Dermis microvascular lymphatic vessel endothelial cell (primary cell): ENCODE results near the gene OR10H1. TPM values are rescaled to one million over a fixed set of nuclear protein-coding genes. Genes with fewer than 3 reads are reported as not detected.
"Not testable (repeated sequence)": the region's sequence is repeated elsewhere in the genome, so short reads cannot be mapped to it uniquely, and the experiment has no call there.

Experiments used
- DNase-seq, 2 donors: peaks; one replicate each; pipeline versions ENCODE4 v3.0.0 to v3.0.0-alpha.2; 2010; ENCODE audit warnings: low read depth in 2 of 2
- total RNA-seq: library from RNA; depleted of rRNA; stranded (reverse); fragments of >200 nt; gene quantifications from 2 replicates; pipeline ENCODE4 v1.2.1, GENCODE V29; 2014

OR10H1 gene
- not detected in 2 replicates for total RNA-seq

GRCh38 chr19:15815306-15815705 is at the start of gene OR10H1:
Gene OR10H1, minus strand, starts transcription at chr19:15815664. Its CDS starts 7,627 bp downstream, at chr19:15808037.
- no peak for DNase-seq

GRCh38 chr19:15864824-15865223 is 49.4 kb upstream of the OR10H1 start:
- DNase-seq, result no peak

DNA sequence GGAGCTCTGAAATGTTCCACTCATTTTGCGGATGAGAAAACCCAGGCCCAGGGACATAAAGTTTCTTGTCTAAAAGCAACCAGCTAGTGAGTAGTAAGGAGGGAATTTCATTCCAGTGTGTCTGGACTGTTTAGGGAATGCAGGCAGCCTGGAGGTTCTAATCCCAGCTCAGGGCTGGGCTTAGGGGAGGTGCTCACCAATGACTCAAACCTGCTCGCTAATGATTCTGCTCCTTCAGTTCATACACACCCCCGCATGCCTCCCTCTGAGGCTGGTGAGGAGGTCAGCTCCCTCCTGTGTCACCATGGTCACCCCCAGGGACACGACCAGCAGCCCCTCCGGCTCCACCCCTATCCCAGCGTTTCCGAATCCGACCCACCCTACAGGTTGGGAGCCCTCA is 47.8 kb upstream of the OR10H1 start:
- DNase-seq, result no peak

DNA sequence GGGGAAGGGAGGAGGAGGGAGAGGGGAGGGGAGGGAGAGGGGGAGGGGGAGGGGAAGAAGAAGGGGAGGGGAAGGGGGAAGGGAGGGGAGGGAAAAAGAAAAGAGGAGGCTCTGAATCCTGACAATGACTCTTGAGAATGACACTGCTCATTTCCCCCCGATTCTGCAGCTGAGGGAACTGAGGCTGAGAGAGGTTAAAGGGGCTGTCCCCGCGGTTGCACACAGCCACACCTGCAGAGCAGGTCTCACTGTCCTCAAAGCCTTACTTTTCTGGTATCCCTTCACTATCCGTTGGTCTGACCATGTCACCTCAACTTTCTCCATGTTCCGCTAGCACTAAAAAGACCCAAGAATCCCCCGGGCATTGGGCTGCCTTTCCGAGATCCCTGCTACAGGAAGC is 47.0 kb upstream of the OR10H1 start:
- DNase-seq, result no peak

GRCh38 chr19:15860522-15860921 is 45.1 kb upstream of the OR10H1 start:
- DNase-seq, result no peak

DNA sequence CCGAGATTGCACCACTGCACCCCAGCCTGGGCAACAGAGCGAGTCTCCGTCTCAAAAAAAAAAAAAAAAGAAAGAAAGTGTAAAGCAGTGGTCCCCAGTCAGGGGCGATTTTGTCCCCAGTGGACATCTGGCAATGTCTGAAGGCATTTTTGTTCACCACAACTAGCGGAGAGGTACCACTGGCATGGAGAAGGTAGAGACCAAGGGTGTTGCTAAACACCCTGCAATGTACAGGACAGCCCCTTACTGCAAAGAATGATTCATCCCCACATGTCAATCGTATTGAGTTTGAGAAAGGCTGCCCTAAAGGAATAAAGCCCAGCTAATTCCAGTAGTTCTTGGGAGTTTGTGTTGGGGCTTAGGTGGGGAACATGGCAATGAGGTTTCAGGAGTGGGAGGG is 43.7 kb upstream of the OR10H1 start:
- no peak for DNase-seq

DNA sequence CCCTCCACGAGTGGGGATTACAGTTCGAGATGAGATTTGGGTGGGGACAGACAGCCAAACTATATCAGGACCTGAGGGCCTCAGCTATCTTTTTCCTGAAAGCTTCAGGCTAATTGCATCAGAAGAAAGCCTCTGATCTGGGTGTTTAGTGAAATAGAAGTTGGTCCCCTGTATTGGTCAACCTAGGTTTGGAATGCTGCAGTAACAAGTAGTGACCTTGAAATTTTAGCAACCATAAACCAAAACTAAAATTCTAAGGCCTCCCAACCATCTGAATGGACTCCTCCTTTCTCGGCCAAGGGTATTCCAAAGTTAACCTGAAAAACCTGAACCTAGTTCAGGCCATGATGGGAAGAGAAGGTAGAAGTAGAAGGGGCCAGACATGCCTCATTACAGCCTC is 34.9 kb upstream of the OR10H1 start:
- no peak for DNase-seq

- no peak for DNase-seq
Measured at GRCh38 chr19:15846923-15847322, 31.5 kb upstream of the OR10H1 start.

DNA sequence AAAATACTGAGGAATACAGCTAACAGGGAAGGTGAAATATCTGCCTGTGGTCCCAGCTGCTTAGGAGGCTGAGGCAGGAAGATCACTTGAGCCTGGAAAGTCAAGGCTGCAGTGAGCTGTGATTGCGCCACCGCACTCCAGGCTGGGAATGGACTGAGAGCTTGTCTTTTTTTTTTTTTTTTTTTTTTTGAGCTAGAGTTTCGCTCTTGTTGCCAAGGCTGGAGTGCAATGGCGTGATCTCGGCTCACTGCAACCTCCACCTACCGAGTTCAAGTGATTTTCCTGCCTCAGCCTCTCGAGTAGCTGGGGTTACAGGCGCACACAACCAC is 28.4 kb upstream of the OR10H1 start:
- not testable (repeated sequence) for DNase-seq

- DNase-seq, result no peak
Measured at GRCh38 chr19:15843203-15843893, 27.9 kb upstream of the OR10H1 start.

DNA sequence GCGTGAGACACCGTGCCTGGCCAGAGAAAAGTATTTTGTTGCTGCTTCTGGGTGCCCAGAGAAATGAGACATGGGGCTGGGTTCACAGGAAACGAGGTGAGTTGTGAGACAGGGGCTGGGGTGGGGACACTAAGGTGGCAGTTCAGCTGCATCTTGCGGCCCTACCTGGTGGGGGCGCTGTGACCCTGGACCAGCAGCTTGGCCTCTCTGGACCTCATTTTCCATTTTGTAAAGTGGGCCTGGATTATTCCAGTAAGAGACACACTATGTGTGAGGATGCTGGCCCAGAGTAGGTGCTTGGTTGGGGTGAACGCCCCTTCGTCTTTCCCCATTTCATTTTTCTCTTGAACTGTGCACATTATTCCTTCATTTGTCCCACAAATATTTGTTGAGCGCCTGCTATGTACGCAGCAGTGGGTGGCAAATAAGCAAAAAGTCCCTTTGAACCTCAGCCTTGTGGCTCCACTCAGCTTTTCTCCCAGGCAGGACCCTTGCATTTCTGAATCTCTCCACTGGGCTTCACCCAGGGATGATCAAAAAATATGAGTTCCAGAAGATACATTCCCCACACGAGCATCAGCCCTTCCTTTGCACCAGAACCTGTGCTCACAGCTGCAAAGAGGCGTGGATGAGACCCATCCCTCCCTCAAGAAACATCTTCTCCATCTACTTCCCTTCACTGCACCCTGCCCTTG is 26.6 kb upstream of the OR10H1 start:
- DNase-seq, result no peak

DNA sequence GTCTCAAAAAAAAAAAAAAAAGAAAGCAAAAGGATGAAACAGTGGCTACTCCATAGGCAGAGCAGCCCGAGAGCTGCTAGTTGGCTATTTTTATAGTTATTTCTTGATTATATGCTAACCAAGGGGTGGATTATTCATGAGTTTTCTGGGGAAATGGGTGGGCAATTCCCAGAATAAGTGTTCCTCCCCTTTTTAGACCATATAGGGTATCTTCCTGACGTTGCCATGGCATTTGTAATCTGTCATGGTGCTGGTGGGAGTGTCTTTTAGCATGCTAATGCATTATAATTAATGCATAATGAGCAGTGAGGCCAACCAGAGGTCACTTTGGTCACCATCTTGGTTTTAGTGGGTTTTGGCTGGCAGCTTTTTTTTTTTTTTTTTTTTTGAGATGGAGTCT is 25.4 kb upstream of the OR10H1 start:
- DNase-seq, result no peak

- DNase-seq, result not testable (repeated sequence)
Measured at GRCh38 chr19:15839888-15840287, 24.4 kb upstream of the OR10H1 start.

- DNase-seq, result no peak
Measured at GRCh38 chr19:15838351-15838750, 22.9 kb upstream of the OR10H1 start.

GRCh38 chr19:15837221-15837731 is 21.8 kb upstream of the OR10H1 start:
- DNase-seq, result peak in 1 of 2 donors; percentile 60

- DNase-seq, result peak; percentile 88 to 95
Measured at GRCh38 chr19:15836330-15837220, 21.1 kb upstream of the OR10H1 start.

- DNase-seq, result peak in 1 of 2 donors; percentile 9
Measured at GRCh38 chr19:15835565-15836329, 20.3 kb upstream of the OR10H1 start.

- DNase-seq, result not testable (repeated sequence)
Measured at GRCh38 chr19:15834232-15834631, 18.8 kb upstream of the OR10H1 start.

- DNase-seq, result no peak
Measured at GRCh38 chr19:15831626-15832025, 16.2 kb upstream of the OR10H1 start.

DNA sequence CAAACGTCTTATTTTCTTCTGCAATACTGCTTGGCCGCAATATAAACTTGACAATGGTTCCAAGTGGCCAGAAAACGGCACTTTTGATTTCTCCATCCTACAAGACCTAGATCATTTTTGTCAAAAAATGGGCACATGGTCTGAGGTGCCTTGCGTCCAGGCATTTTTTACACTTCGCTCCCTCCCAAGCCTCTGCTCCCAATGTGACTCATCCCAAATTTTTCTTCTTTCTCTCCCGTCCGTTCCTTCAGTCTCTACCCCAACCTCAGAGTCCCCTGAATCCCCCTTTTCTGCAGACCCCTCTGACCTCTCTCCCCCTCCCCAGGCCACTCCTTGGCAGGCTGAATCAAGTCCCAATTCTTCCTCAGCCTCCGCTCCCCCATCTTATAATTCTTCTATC is 14.3 kb upstream of the OR10H1 start:
- DNase-seq, result no peak

DNA sequence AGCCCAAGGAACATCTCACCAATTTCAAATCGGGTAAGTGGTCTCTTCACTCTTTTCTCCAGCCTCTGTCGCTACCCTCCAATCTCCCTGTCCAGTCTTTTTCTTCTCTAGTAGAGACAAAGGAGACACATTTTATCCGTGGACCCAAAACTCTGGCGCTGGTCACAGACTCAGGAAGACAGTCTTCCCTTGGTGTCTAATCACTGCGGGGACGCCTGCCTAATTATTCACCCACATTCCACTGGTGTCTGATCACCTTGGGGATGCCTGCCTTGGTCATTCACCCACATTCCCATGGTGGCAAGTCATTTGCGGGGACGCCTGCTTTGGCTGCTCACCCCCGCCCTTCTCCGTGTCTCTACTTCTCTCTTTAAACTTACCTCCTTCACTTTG is 13.8 kb upstream of the OR10H1 start:
- no peak for DNase-seq
